B cell (primary cell): ENCODE data around the gene KLHDC7A. TPM values are rescaled to one million over a fixed set of nuclear protein-coding genes. Genes with fewer than 3 reads are reported as not detected.

Source experiments
- ATAC-seq: fragments of 200-7000 bp; cut with Tn5 transposase; one replicate; pipeline ENCODE4 v1.10.0; 2021; ENCODE audit warnings: low read depth, mild to moderate bottlenecking, moderate number of reproducible peaks, moderate library complexity
- CTCF ChIA-PET: fragments of 350-600 bp; sonication (Branson Sonifier 250); formaldehyde crosslinking; loops from one replicate; lab custom pipeline; 2021; ENCODE audit warnings: antibody characterized with exemption, inconsistent platforms; lab: Charles Lee
- POLR2A ChIA-PET: fragments of 350-600 bp; sonication (Branson Sonifier 250); formaldehyde crosslinking; loops from one replicate; lab custom pipeline; 2021; ENCODE audit warnings: antibody characterized with exemption; lab: Charles Lee
- DNase-seq: peaks from one replicate; pipeline ENCODE4 v3.0.0; 2013
- H2AFZ ChIP-seq: 2 replicates; pipeline ENCODE4 v1.6.1; 2012; ENCODE audit warnings: mild to moderate bottlenecking, low read depth, low read length; ENCODE audit not compliant: insufficient read depth, poor library complexity, severe bottlenecking
- H3K27ac ChIP-seq, 2 donors: 1 replicate in 1 of 2; 2 replicates in 1 of 2; pipeline ENCODE4 v1.5.1; 2012 to 2013; ENCODE audit warnings: low read length in 2 of 2, mild to moderate bottlenecking in 2 of 2, moderate library complexity in 1 of 2
- H3K27me3 ChIP-seq, 4 experiments: fragments of 200-600 bp in 1 of 4; sonication (generic) in 1 of 4; replicated peaks in 1 of 4; 1 replicate in 2 of 4; 2 replicates in 2 of 4; pipeline versions ENCODE4 v1.6.1 to v1.7.0; 2013 to 2016; ENCODE audit warnings: low read length in 3 of 4, mild to moderate bottlenecking in 2 of 4, mixed read lengths in 1 of 4, moderate library complexity in 1 of 4; ENCODE audit not compliant: insufficient read depth in 4 of 4, control insufficient read depth in 3 of 4; ENCODE audit errors: control extremely low read depth in 1 of 4
- H3K36me3 ChIP-seq, 2 experiments: replicated peaks in 1 of 2; 1 replicate in 1 of 2; 2 replicates in 1 of 2; pipeline versions ENCODE4 v1.6.1 to v1.7.1; 2013; ENCODE audit warnings: low read length in 1 of 2; ENCODE audit not compliant: insufficient read depth in 2 of 2, control insufficient read depth in 1 of 2; ENCODE audit errors: control extremely low read depth in 1 of 2, extremely low read depth in 1 of 2
- H3K4me1 ChIP-seq, 2 donors: fragments of 200-600 bp in 1 of 2; sonication (generic) in 1 of 2; 1 replicate in 1 of 2; 2 replicates in 1 of 2; pipeline versions ENCODE4 v1.5.1 to v1.6.1; 2013 to 2017; ENCODE audit warnings: low read length in 2 of 2; ENCODE audit not compliant: control insufficient read depth in 2 of 2, insufficient read depth in 2 of 2
- H3K4me2 ChIP-seq: replicated peaks from 2 replicates; pipeline ENCODE3; 2012; ENCODE audit warnings: mild to moderate bottlenecking, low read depth, low read length; ENCODE audit not compliant: poor library complexity, severe bottlenecking
- H3K4me3 ChIP-seq, 5 experiments: fragments of 200-600 bp in 1 of 5; sonication (generic) in 1 of 5; 1 replicate in 3 of 5; 2 replicates in 2 of 5; pipeline versions ENCODE4 v1.5.1 to v1.7.0; 2011 to 2016; ENCODE audit warnings: low read length in 4 of 5, mild to moderate bottlenecking in 4 of 5, low read depth in 2 of 5, control low read depth in 1 of 5, moderate library complexity in 1 of 5; ENCODE audit not compliant: insufficient read depth in 1 of 5; ENCODE audit errors: control extremely low read depth in 1 of 5, extremely low read depth in 1 of 5
- H3K79me2 ChIP-seq: fragments of 200-600 bp; sonication (generic); one replicate; pipeline ENCODE4 v1.6.0; 2016; ENCODE audit warnings: low read length; ENCODE audit not compliant: control insufficient read depth, insufficient read depth
- H3K9ac ChIP-seq: fragments of 200-600 bp; sonication (generic); 2 replicates; pipeline ENCODE4 v1.6.1; 2017; ENCODE audit warnings: mild to moderate bottlenecking, low read length, moderate library complexity
- H3K9me3 ChIP-seq, 3 donors: one replicate each; pipeline versions ENCODE4 v1.6.1 to v1.7.1; 2013; ENCODE audit warnings: low read length in 2 of 3; ENCODE audit not compliant: control insufficient read depth in 2 of 3, insufficient read depth in 1 of 3; ENCODE audit errors: control extremely low read depth in 1 of 3
- H4K20me1 ChIP-seq: 2 replicates; pipeline ENCODE4 v1.6.0; 2012; ENCODE audit warnings: mild to moderate bottlenecking, low read length; ENCODE audit not compliant: insufficient read depth, control insufficient read depth, poor library complexity, severe bottlenecking
- H3K27ac Mint-ChIP-seq: one replicate; pipeline ENCODE4 v1.8.0; 2021; ENCODE audit warnings: mixed read lengths
- H3K27me3 Mint-ChIP-seq: one replicate; pipeline ENCODE4 v1.8.0; 2021; ENCODE audit warnings: mixed read lengths
- H3K4me1 Mint-ChIP-seq: one replicate; pipeline ENCODE4 v1.8.0; 2021; ENCODE audit warnings: mixed read lengths
- H3K4me3 Mint-ChIP-seq: one replicate; pipeline ENCODE4 v1.8.0; 2021; ENCODE audit warnings: mixed read lengths
- H3K9me3 Mint-ChIP-seq: one replicate; pipeline ENCODE4 v1.8.0; 2022; ENCODE audit warnings: mixed read lengths; ENCODE audit not compliant: insufficient read depth
- CTCF ChIP-seq: fragments of 200-600 bp; IDR thresholded peaks from one replicate; pipeline ENCODE4 v1.8.0; 2022; ENCODE audit warnings: antibody characterized with exemption, mild to moderate bottlenecking
- EZH2 ChIP-seq: IDR thresholded peaks from 2 replicates; pipeline ENCODE4 v1.6.1; 2012; ENCODE audit warnings: borderline replicate concordance, low read depth, mild to moderate bottlenecking, moderate library complexity, low read length; ENCODE audit not compliant: insufficient read depth, poor library complexity, severe bottlenecking
- WGBS: methylation state at CpG from one replicate; pipeline ENCODE4 v1.1.5; 2013; ENCODE audit warnings: missing lambda C conversion rate; ENCODE audit not compliant: insufficient coverage; 5-methylcytosine and 5-hydroxymethylcytosine counted together
- intact Hi-C: fragments of 100-400 bp; cut with micrococcal nuclease; formaldehyde crosslinking; loops from one replicate; pipeline ENCODE4 v1.10.0; 2022
- polyA plus RNA-seq: library from polyadenylated mRNA; depleted of rRNA; stranded (reverse); fragments of >200 nt; gene quantifications from 2 replicates; pipeline ENCODE4 v1.2.3, GENCODE V29; 2012
- total RNA-seq, 2 donors: library from RNA; stranded (reverse); fragments of 120-200 nt in 1 of 2; gene quantifications; 1 replicate in 1 of 2; 2 replicates in 1 of 2; pipeline versions ENCODE4 v1.2.3 to v1.2.4, GENCODE V29; 2013 to 2022

KLHDC7A gene
- total and polyA plus RNA-seq, 2 donors (not counting 1 experiment from before 2014, with no cell fraction given): not detected

- Histone ChIP-seq H3K4me3 (no peak overlapping the region), H3K9me3 (no peaks in the 10 kb centered on the region), H3K27me3 (peaks cover 0 to 2% (median 0%) of the 10 kb centered on the region in 4 experiments), H3K79me2 (no peaks in the 10 kb centered on the region), H3K27ac (no peak overlapping the region), H3K36me3 (no peaks in the 10 kb centered on the region), H2AFZ (no peak overlapping the region), H3K4me2 (no peak overlapping the region), H4K20me1 (no peaks in the 10 kb centered on the region), H3K4me1 (no peaks in the 10 kb centered on the region), H3K9ac (no peak overlapping the region)
- no peak for TF ChIP-seq CTCF
- TF ChIP-seq EZH2: no peak
- DNase-seq: no peak
- Mint-ChIP-seq H3K4me1 (no peaks in the 10 kb centered on the region), H3K27ac (no peak overlapping the region), H3K9me3 (no peaks in the 10 kb centered on the region), H3K4me3 (no peak overlapping the region), H3K27me3 (peaks cover 24% of the 10 kb centered on the region)
- POLR2A ChIA-PET: no interaction called here
- intact Hi-C loops: no loop called here
- WGBS: 83% methylated on average over 4 of the region's 4 CpGs
- CTCF ChIA-PET: interaction anchor here (1.2 kb wide), 1 partner anchor 74 kb away, joined by 3 read pairs; no protein-coding TSS in a partner anchor
- no peak for ATAC-seq
Measured at GRCh38 chr1:18529714-18530113, 49.0 kb downstream of the KLHDC7A start.

GRCh38 chr1:18530587-18531502, 50.1 kb downstream of the KLHDC7A start:
- Histone ChIP-seq H3K36me3 (no peaks in the 10 kb centered on the region), H3K4me2 (no peak overlapping the region), H3K9me3 (no peaks in the 10 kb centered on the region), H2AFZ (no peak overlapping the region), H3K9ac (no peak overlapping the region), H4K20me1 (no peaks in the 10 kb centered on the region), H3K27me3 (peaks cover 0 to 2% (median 0%) of the 10 kb centered on the region in 4 experiments), H3K4me1 (no peaks in the 10 kb centered on the region), H3K27ac (no peak overlapping the region), H3K79me2 (no peaks in the 10 kb centered on the region), H3K4me3 (no peak overlapping the region)
- WGBS: 61% methylated on average over 5 of the region's 6 CpGs
- no peak for DNase-seq
- no peak overlapping the region for H3K4me3 Mint-ChIP-seq
- ATAC-seq: no peak
- H3K9me3 Mint-ChIP-seq: no peaks in the 10 kb centered on the region
- H3K27ac Mint-ChIP-seq: no peak overlapping the region
- TF ChIP-seq EZH2 (no peak), CTCF (no peak)
- ChIA-PET POLR2A (no interaction called here), CTCF (no interaction called here)
- intact Hi-C loops: no loop called here
- no peaks in the 10 kb centered on the region for H3K4me1 Mint-ChIP-seq
- peaks cover 26% of the 10 kb centered on the region for H3K27me3 Mint-ChIP-seq
